Measurements from ENCODE around the gene LRRC8B. TPM values are rescaled to one million over a fixed set of nuclear protein-coding genes. Genes with fewer than 3 reads are reported as not detected.

LRRC8B gene
- total RNA-seq, 1 donor from 2014 or later, result 76.8 TPM

GRCh38 chr1:89633800-89634625 is 109.4 kb downstream of the LRRC8B start:
- Mint-ChIP-seq H3K4me3 (peak overlapping the region; percentile 96), H3K9me3 (no peaks in the 10 kb centered on the region), H3K4me1 (peaks cover 59% of the 10 kb centered on the region), H3K27ac (peak overlapping the region; percentile 95), H3K27me3 (no peaks in the 10 kb centered on the region), H3K36me3 (ENCODE audit: low read depth) (peaks cover 37% of the 10 kb centered on the region)
- peak; percentile 76 for DNase-seq
- intact Hi-C loops (cut with micrococcal nuclease), result loop anchor here (1.0 to 2.0 kb wide), 6 partner anchors 53 to 361 kb away; partner anchors contain the start of genes LRRC8B and ZNF326

GRCh38 chr1:89635825-89636815 is 111.5 kb downstream of the LRRC8B start:
- peak overlapping the region; percentile 38 for H3K4me3 Mint-ChIP-seq
- peak overlapping the region; percentile 80 for H3K27ac Mint-ChIP-seq
- H3K27me3 Mint-ChIP-seq, result no peaks in the 10 kb centered on the region
- peaks cover 47% of the 10 kb centered on the region for H3K36me3 Mint-ChIP-seq (ENCODE audit: low read depth)
- peaks cover 52% of the 10 kb centered on the region for H3K4me1 Mint-ChIP-seq
- DNase-seq, result no peak
- H3K9me3 Mint-ChIP-seq, result no peaks in the 10 kb centered on the region
- intact Hi-C loops (cut with micrococcal nuclease), result loop anchor here (1.0 to 5.0 kb wide), 5 partner anchors 22 to 83 kb away; no protein-coding TSS in a partner anchor

DNA sequence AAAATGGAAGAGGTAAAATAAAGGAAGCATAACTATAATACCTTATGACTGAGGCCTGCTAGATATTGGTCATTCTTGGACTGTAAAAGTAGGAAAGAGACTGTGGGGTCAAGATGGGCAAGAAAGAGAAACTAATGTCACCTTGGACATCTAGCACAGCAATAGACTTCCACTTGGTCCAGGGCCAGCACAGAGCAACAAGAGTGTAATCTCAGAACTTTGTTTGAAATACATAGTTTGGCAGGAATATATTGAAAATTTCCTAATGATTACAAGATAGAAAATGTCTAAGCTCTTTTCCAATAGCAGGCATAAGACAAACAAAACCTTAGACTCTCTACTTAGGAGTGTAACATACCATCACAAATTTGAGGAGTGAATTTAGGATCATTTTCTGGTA is 112.9 kb downstream of the LRRC8B start:
- peaks cover 51% of the 10 kb centered on the region for H3K4me1 Mint-ChIP-seq
- H3K4me3 Mint-ChIP-seq, result peak overlapping the region; percentile 51
- no peak for DNase-seq
- intact Hi-C loops (cut with micrococcal nuclease), result loop anchor here (2.0 to 5.0 kb wide), 2 partner anchors 35 to 65 kb away; no protein-coding TSS in a partner anchor
- peak overlapping the region; percentile 56 for H3K27ac Mint-ChIP-seq
- H3K27me3 Mint-ChIP-seq, result no peaks in the 10 kb centered on the region
- H3K9me3 Mint-ChIP-seq, result no peaks in the 10 kb centered on the region
- H3K36me3 Mint-ChIP-seq (ENCODE audit: low read depth), result peaks cover 55% of the 10 kb centered on the region

GRCh38 chr1:89640440-89640839 is 115.8 kb downstream of the LRRC8B start:
- Mint-ChIP-seq H3K4me3 (no peak overlapping the region), H3K4me1 (peaks cover 61% of the 10 kb centered on the region), H3K9me3 (peaks cover 9% of the 10 kb centered on the region), H3K36me3 (ENCODE audit: low read depth) (peaks cover 64% of the 10 kb centered on the region), H3K27me3 (no peaks in the 10 kb centered on the region), H3K27ac (no peak overlapping the region)
- intact Hi-C loops (cut with micrococcal nuclease), result no loop called here
- DNase-seq, result no peak

- Mint-ChIP-seq H3K36me3 (ENCODE audit: low read depth) (peaks cover 67% of the 10 kb centered on the region), H3K4me3 (no peak overlapping the region), H3K9me3 (peaks cover 9% of the 10 kb centered on the region), H3K27ac (peak overlapping the region; percentile 49), H3K4me1 (peaks cover 50% of the 10 kb centered on the region), H3K27me3 (no peaks in the 10 kb centered on the region)
- DNase-seq, result no peak
- intact Hi-C loops (cut with micrococcal nuclease), result no loop called here
These were observed 117.2 kb downstream of the LRRC8B start for GRCh38 chr1:89641781-89642180.

- intact Hi-C loops (cut with micrococcal nuclease), result no loop called here
- peaks cover 42% of the 10 kb centered on the region for H3K4me1 Mint-ChIP-seq
- DNase-seq, result no peak
- peak overlapping the region; percentile 29 for H3K27ac Mint-ChIP-seq
- H3K9me3 Mint-ChIP-seq, result peaks cover 9% of the 10 kb centered on the region
- no peak overlapping the region for H3K4me3 Mint-ChIP-seq
- peaks cover 63% of the 10 kb centered on the region for H3K36me3 Mint-ChIP-seq (ENCODE audit: low read depth)
- H3K27me3 Mint-ChIP-seq, result no peaks in the 10 kb centered on the region
These were observed 118.9 kb downstream of the LRRC8B start for GRCh38 chr1:89643577-89643976.

DNA sequence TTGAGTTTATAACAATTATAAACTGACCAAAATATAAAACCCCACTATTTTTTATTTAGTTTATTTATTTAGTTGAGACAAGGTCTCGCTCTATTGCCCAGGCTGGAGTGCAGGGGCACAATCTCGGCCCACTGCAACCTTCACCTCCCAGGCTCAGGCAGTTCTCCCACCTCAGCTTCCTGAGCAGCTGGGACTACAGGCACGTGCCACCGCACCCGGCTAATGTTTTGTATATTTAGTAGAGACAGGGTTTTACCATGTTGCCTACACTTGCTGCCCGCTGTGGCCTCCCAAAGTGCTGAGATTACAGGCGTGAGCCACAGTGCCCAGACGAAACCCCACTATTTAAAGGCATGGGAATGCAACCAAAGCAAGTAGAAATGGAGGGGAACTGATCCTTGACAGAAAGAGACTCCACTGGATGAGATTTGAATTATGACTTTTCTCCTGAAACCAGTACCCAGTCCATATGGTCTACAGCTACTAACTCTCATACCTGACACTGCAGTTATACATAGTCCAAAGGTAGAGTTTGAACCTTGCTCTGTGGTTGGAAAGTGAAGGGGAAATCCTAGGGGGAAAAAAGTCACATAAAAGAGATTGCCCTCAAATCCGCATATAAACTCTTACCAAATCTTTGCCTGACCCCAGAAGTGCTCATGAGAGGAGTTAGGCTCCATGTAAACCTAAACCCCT is 119.6 kb downstream of the LRRC8B start:
- Mint-ChIP-seq H3K27me3 (no peaks in the 10 kb centered on the region), H3K9me3 (peaks cover 9% of the 10 kb centered on the region), H3K27ac (no peak overlapping the region), H3K4me1 (peaks cover 43% of the 10 kb centered on the region), H3K36me3 (ENCODE audit: low read depth) (peaks cover 63% of the 10 kb centered on the region), H3K4me3 (no peak overlapping the region)
- no peak for DNase-seq
- intact Hi-C loops (cut with micrococcal nuclease), result no loop called here

DNA sequence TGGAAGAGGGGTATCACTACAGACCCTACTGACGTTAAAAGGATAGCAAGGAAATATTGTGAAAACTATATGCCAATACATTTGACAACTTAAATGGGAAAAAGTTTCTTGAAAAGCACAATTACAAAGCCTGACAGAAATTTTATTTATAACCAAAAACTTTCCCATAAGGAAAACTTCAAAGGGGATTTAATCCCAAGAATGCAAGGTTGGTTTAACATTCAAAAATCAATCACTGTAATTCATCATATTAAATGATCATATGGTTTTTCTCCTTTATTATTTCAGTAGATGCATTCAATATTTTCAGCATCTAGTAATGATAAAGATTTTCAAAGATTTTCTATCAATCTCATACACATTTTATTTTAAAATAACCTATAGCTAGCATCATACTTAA is 121.6 kb downstream of the LRRC8B start:
- intact Hi-C loops (cut with micrococcal nuclease), result no loop called here
- H3K27ac Mint-ChIP-seq, result no peak overlapping the region
- no peak overlapping the region for H3K4me3 Mint-ChIP-seq
- H3K27me3 Mint-ChIP-seq, result no peaks in the 10 kb centered on the region
- DNase-seq, result no peak
- H3K9me3 Mint-ChIP-seq, result peaks cover 9% of the 10 kb centered on the region
- peaks cover 64% of the 10 kb centered on the region for H3K36me3 Mint-ChIP-seq (ENCODE audit: low read depth)
- H3K4me1 Mint-ChIP-seq, result peaks cover 49% of the 10 kb centered on the region

Other genes starting within 250 kb of the LRRC8B start
- gene GBP6, start 160.8 kb upstream of the LRRC8B start, total RNA-seq, result 0.40 and 0.50 TPM in 2 replicates
- gene LRRC8C, start 108.3 kb downstream of the LRRC8B start, total RNA-seq, result 73.1 and 74.0 TPM in 2 replicates

Data from activated CD4-positive, alpha-beta T cell treated with anti-CD3 and anti-CD28 coated beads, Interleukin-2, amount 10 ng/mL, durations not matched to agents 24 days and 14 days (primary cell).